Caco-2 (cell line): ENCODE data around the gene AARS2. TPM values are rescaled to one million over a fixed set of nuclear protein-coding genes. Genes with fewer than 3 reads are reported as not detected.

Experiments used
- BruUV-seq: library from RNA; stranded (reverse); fragments of 400-500 nt; replicated peaks from 2 replicates; lab custom pipeline; 2021; lab: Mats Ljungman, UMichigan
- CTCF ChIA-PET: fragments of 300-600 bp; sonication (Branson Sonifier 250); formaldehyde crosslinking; loops from one replicate; lab custom pipeline; 2022; ENCODE audit warnings: antibody characterized with exemption; lab: Charles Lee
- POLR2A ChIA-PET: fragments of 300-600 bp; sonication (Branson Sonifier 250); formaldehyde crosslinking; loops from one replicate; lab custom pipeline; 2022; ENCODE audit warnings: antibody characterized with exemption; lab: Charles Lee
- DNase-seq, 2 experiments: peaks; one replicate each; pipeline versions ENCODE4 v3.0.0 to v3.0.0-alpha.2; 2020 to 2022
- H3K27me3 ChIP-seq: replicated peaks from 2 replicates; pipeline ENCODE4 v1.6.0; 2011; ENCODE audit warnings: low read length; ENCODE audit not compliant: control insufficient read depth, insufficient read depth
- H3K36me3 ChIP-seq: 2 replicates; pipeline ENCODE4 v1.5.1; 2011; ENCODE audit warnings: low read length; ENCODE audit not compliant: control insufficient read depth, insufficient read depth
- H3K4me1 ChIP-seq: fragments of 250-450 bp; sonication (Bioruptor Pico); 2 replicates; pipeline ENCODE4 v1.5.1; 2020; ENCODE audit warnings: mild to moderate bottlenecking
- H3K4me3 ChIP-seq: 2 replicates; pipeline ENCODE4 v1.5.1; 2011; ENCODE audit warnings: low read depth, mild to moderate bottlenecking, control low read depth, low read length
- H3K9me3 ChIP-seq: fragments of 250-450 bp; sonication (Bioruptor Pico); 2 replicates; pipeline ENCODE4 v1.5.1; 2020; ENCODE audit warnings: mild to moderate bottlenecking, moderate library complexity
- H3K27ac Mint-ChIP-seq: one replicate; pipeline ENCODE4 v1.8.0; 2022; ENCODE audit warnings: mixed read lengths; ENCODE audit not compliant: unreplicated experiment
- H3K27me3 Mint-ChIP-seq: one replicate; pipeline ENCODE4 v1.8.0; 2022; ENCODE audit warnings: mixed read lengths; ENCODE audit not compliant: insufficient read depth, unreplicated experiment
- H3K36me3 Mint-ChIP-seq: one replicate; pipeline ENCODE4 v1.8.0; 2022; ENCODE audit warnings: mild to moderate bottlenecking, mixed read lengths; ENCODE audit not compliant: insufficient read depth, unreplicated experiment
- H3K4me1 Mint-ChIP-seq: one replicate; pipeline ENCODE4 v1.8.0; 2022; ENCODE audit warnings: low read depth, mixed read lengths; ENCODE audit not compliant: unreplicated experiment
- H3K4me3 Mint-ChIP-seq: one replicate; pipeline ENCODE4 v1.8.0; 2022; ENCODE audit warnings: mild to moderate bottlenecking, moderate library complexity, mixed read lengths; ENCODE audit not compliant: unreplicated experiment
- H3K9me3 Mint-ChIP-seq: one replicate; pipeline ENCODE4 v1.8.0; 2022; ENCODE audit warnings: mixed read lengths; ENCODE audit not compliant: unreplicated experiment
- CTCF ChIP-seq, 2 experiments: fragments of 200-600 bp in 1 of 2; IDR thresholded peaks; 1 replicate in 1 of 2; 2 replicates in 1 of 2; pipeline versions ENCODE4 v1.5.1 to v1.8.0; 2011 to 2022; ENCODE audit warnings: antibody characterized with exemption in 1 of 2, control low read depth in 1 of 2, inconsistent platforms in 1 of 2, low read depth in 1 of 2, low read length in 1 of 2, mild to moderate bottlenecking in 1 of 2, moderate library complexity in 1 of 2; ENCODE audit not compliant: insufficient read depth in 1 of 2, severe bottlenecking in 1 of 2, unreplicated experiment in 1 of 2
- intact Hi-C: fragments of 100-400 bp; cut with micrococcal nuclease; formaldehyde crosslinking; loops from one replicate; pipeline ENCODE4 v1.10.0; 2022; ENCODE audit not compliant: unreplicated experiment
- total RNA-seq: library from RNA; stranded (reverse); gene quantifications from 2 replicates; pipeline ENCODE4 v1.2.3, GENCODE V29; 2022

AARS2 gene
- total RNA-seq, 1 experiment from 2014 or later = 20.5 TPM

GRCh38 chr6:44251576-44252524 lies 61.3 kb downstream of the AARS2 start:
- BruUV-seq = no TSS peak
- Histone ChIP-seq H3K36me3 (peaks cover 14% of the 10 kb centered on the region), H3K27me3 (no peaks in the 10 kb centered on the region), H3K4me3 (no peak overlapping the region), H3K9me3 (no peaks in the 10 kb centered on the region), H3K4me1 (peaks cover 14% of the 10 kb centered on the region)
- POLR2A ChIA-PET = no interaction called here
- no peak for DNase-seq
- Mint-ChIP-seq H3K4me3 (no peak overlapping the region), H3K36me3 (peaks cover 100% of the 10 kb centered on the region), H3K4me1 (peaks cover 27% of the 10 kb centered on the region), H3K9me3 (no peaks in the 10 kb centered on the region), H3K27ac (peak overlapping the region; percentile 11), H3K27me3 (no peaks in the 10 kb centered on the region)
- intact Hi-C loops = no loop called here
- CTCF ChIA-PET = no interaction called here
- no peak for TF ChIP-seq CTCF (IDR thresholded peaks at IDR 0.05; ENCODE audit: insufficient read depth in 1 of 2, low read depth in 1 of 2, low read length in 1 of 2, severe bottlenecking in 1 of 2, unreplicated experiment in 1 of 2)

- Histone ChIP-seq H3K27me3 (no peaks in the 10 kb centered on the region), H3K9me3 (no peaks in the 10 kb centered on the region), H3K36me3 (peaks cover 14% of the 10 kb centered on the region), H3K4me1 (peaks cover 14% of the 10 kb centered on the region), H3K4me3 (no peak overlapping the region)
- DNase-seq = no peak
- peaks cover 100% of the 10 kb centered on the region for H3K36me3 Mint-ChIP-seq
- no peak for TF ChIP-seq CTCF (IDR thresholded peaks at IDR 0.05; ENCODE audit: insufficient read depth in 1 of 2, low read depth in 1 of 2, low read length in 1 of 2, severe bottlenecking in 1 of 2, unreplicated experiment in 1 of 2)
- ChIA-PET POLR2A (no interaction called here), CTCF (no interaction called here)
- no peaks in the 10 kb centered on the region for H3K27me3 Mint-ChIP-seq
- peak overlapping the region; percentile 2 for H3K27ac Mint-ChIP-seq
- BruUV-seq = no TSS peak
- peaks cover 15% of the 10 kb centered on the region for H3K4me1 Mint-ChIP-seq
- H3K4me3 Mint-ChIP-seq = no peak overlapping the region
- intact Hi-C loops = no loop called here
- H3K9me3 Mint-ChIP-seq = no peaks in the 10 kb centered on the region
Measured at GRCh38 chr6:44250718-44251123, 62.4 kb downstream of the AARS2 start.

GRCh38 chr6:44250067-44250717 lies 63.0 kb downstream of the AARS2 start:
- BruUV-seq = no TSS peak
- peaks cover 19% of the 10 kb centered on the region for H3K4me1 Mint-ChIP-seq

More at GRCh38 chr6:44250067-44250717, 63.0 kb downstream of the AARS2 start:
- CTCF ChIA-PET = no interaction called here
- no peak for DNase-seq
- peaks cover 96% of the 10 kb centered on the region for H3K36me3 Mint-ChIP-seq
- no peak for TF ChIP-seq CTCF (IDR thresholded peaks at IDR 0.05; ENCODE audit: insufficient read depth in 1 of 2, low read depth in 1 of 2, low read length in 1 of 2, severe bottlenecking in 1 of 2, unreplicated experiment in 1 of 2)
- peak overlapping the region; percentile 97 for H3K4me3 Mint-ChIP-seq
- no peaks in the 10 kb centered on the region for H3K27me3 Mint-ChIP-seq
- intact Hi-C loops = no loop called here
- Histone ChIP-seq H3K9me3 (no peaks in the 10 kb centered on the region), H3K4me1 (peaks cover 15% of the 10 kb centered on the region), H3K27me3 (no peaks in the 10 kb centered on the region), H3K4me3 (no peak overlapping the region), H3K36me3 (peaks cover 14% of the 10 kb centered on the region)
- H3K9me3 Mint-ChIP-seq = no peaks in the 10 kb centered on the region
- H3K27ac Mint-ChIP-seq = peak overlapping the region; percentile 2
- POLR2A ChIA-PET = no interaction called here
